Keratinocyte (primary cell): ENCODE data around the gene RANBP17. TPM values are rescaled to one million over a fixed set of nuclear protein-coding genes. Genes with fewer than 3 reads are reported as not detected.

Experiments
- DNase-seq: peaks from one replicate; pipeline ENCODE4 v3.0.0-alpha.2; 2011; ENCODE audit warnings: low read depth, missing footprints, low spot score
- FAIRE-seq: peaks from 2 replicates; lab custom pipeline; 2011; peaks lifted over from hg19 to GRCh38; lab: Jason Lieb, UNC
- H2AFZ ChIP-seq: 2 replicates; pipeline ENCODE4 v1.6.0; 2012; ENCODE audit warnings: low read length, control low read depth, inconsistent platforms; ENCODE audit not compliant: control insufficient read depth
- H3K27ac ChIP-seq: 2 replicates; pipeline ENCODE4 v1.5.1; 2011; ENCODE audit warnings: low read length; ENCODE audit not compliant: control insufficient read depth, insufficient read depth
- H3K27me3 ChIP-seq: 3 replicates; pipeline ENCODE4 v1.6.0; 2011; ENCODE audit warnings: low read length; ENCODE audit not compliant: control insufficient read depth, insufficient read depth; ENCODE audit errors: extremely low read depth
- H3K36me3 ChIP-seq, 2 experiments: 2 replicates in 1 of 2; 3 replicates in 1 of 2; pipeline ENCODE4 v1.5.1; 2011; ENCODE audit warnings: low read length in 2 of 2, mild to moderate bottlenecking in 1 of 2; ENCODE audit not compliant: control insufficient read depth in 2 of 2, insufficient read depth in 2 of 2; ENCODE audit errors: extremely low read depth in 1 of 2
- H3K4me1 ChIP-seq: 3 replicates; pipeline ENCODE4 v1.5.1; 2011; ENCODE audit warnings: low read length; ENCODE audit not compliant: control insufficient read depth, insufficient read depth; ENCODE audit errors: extremely low read depth
- H3K4me2 ChIP-seq: 3 replicates; pipeline ENCODE4 v1.6.0; 2011; ENCODE audit warnings: low read depth, low read length; ENCODE audit not compliant: control insufficient read depth, insufficient read depth; ENCODE audit errors: extremely low read depth
- H3K4me3 ChIP-seq, 3 experiments: fragments of 200-600 bp in 1 of 3; sonication (generic) in 1 of 3; 2 replicates in 2 of 3; 3 replicates in 1 of 3; pipeline ENCODE4 v1.5.1; 2011 to 2016; ENCODE audit warnings: low read length in 3 of 3, mild to moderate bottlenecking in 3 of 3, control low read depth in 2 of 3, inconsistent platforms in 1 of 3, low read depth in 1 of 3, mixed read lengths in 1 of 3, mixed run types in 1 of 3, moderate library complexity in 1 of 3; ENCODE audit not compliant: control insufficient read depth in 2 of 3, insufficient read depth in 2 of 3; ENCODE audit errors: extremely low read depth in 1 of 3
- H3K79me2 ChIP-seq: 2 replicates; pipeline ENCODE4 v1.6.0; 2012; ENCODE audit warnings: low read length; ENCODE audit not compliant: control insufficient read depth, insufficient read depth
- H3K9ac ChIP-seq: 3 replicates; pipeline ENCODE4 v1.6.0; 2011; ENCODE audit warnings: low read length; ENCODE audit not compliant: control insufficient read depth, insufficient read depth; ENCODE audit errors: extremely low read depth
- H3K9me1 ChIP-seq: 3 replicates; pipeline ENCODE4 v1.6.0; 2011; ENCODE audit warnings: low read length; ENCODE audit not compliant: control insufficient read depth, insufficient read depth; ENCODE audit errors: extremely low read depth
- H3K9me3 ChIP-seq: 2 replicates; pipeline ENCODE4 v1.5.1; 2012; ENCODE audit warnings: low read depth, low read length; ENCODE audit not compliant: control insufficient read depth
- H4K20me1 ChIP-seq: 3 replicates; pipeline ENCODE4 v1.6.0; 2011; ENCODE audit warnings: low read length; ENCODE audit not compliant: control insufficient read depth, insufficient read depth; ENCODE audit errors: extremely low read depth
- CTCF ChIP-seq, 3 experiments: IDR thresholded peaks in 1 of 3; conservative IDR thresholded peaks in 1 of 3; optimal IDR thresholded peaks in 1 of 3; 2 replicates in 2 of 3; 3 replicates in 1 of 3; pipeline versions ENCODE3 to v1.5.1; 2011; ENCODE audit warnings: low read length in 3 of 3, mild to moderate bottlenecking in 3 of 3, moderate library complexity in 2 of 3, control low read depth in 1 of 3, inconsistent platforms in 1 of 3; ENCODE audit not compliant: insufficient read depth in 2 of 3; ENCODE audit errors: extremely low read depth in 1 of 3
- EZH2 ChIP-seq: IDR thresholded peaks from one replicate; pipeline ENCODE4 v1.6.1; 2012; ENCODE audit warnings: inconsistent platforms, mild to moderate bottlenecking, low read length, moderate library complexity
- dilution Hi-C: fragments of 300-500 bp; cut with MboI; formaldehyde crosslinking; loops from one replicate; pipeline ENCODE4 v1.7.0; 2020; ENCODE audit warnings: low sequenced_read_pairs; ENCODE audit not compliant: extremely low pct_ligation_motif_present
- polyA plus RNA-seq, 5 experiments: library from polyadenylated mRNA; depleted of rRNA in 3 of 5; stranded (reverse) in 3 of 5; stranded (forward) in 1 of 5; unstranded in 1 of 5; fragments of >200 nt; gene quantifications; 1 replicate in 1 of 5; 2 replicates in 3 of 5; 3 replicates in 1 of 5; pipeline versions ENCODE4 v1.2.1 to v1.2.3, GENCODE V29; 2011 to 2012; ENCODE audit warnings: missing spikeins in 2 of 5, low read depth in 1 of 5, low replicate concordance in 1 of 5

RANBP17 gene
- polyA plus RNA-seq, 1 donor (not counting 4 experiments of a cell fraction or from before 2014, with no cell fraction given) = 0.97 TPM

GRCh38 chr5:171312129-171312974 lies 450.5 kb downstream of the RANBP17 start:
- no peak for TF ChIP-seq EZH2
- no peak for TF ChIP-seq CTCF (optimal IDR thresholded peaks at IDR 0.05 in 1 of 3, IDR thresholded peaks at IDR 0.05 in 1 of 3, conservative IDR thresholded peaks at IDR 0.05 in 1 of 3; ENCODE audit: extremely low read depth in 1 of 3, insufficient read depth in 2 of 3, low read length in 3 of 3)
- peaks cover 99% of the 10 kb centered on the region for H3K27me3 ChIP-seq
- H4K20me1 ChIP-seq = peaks cover 3% of the 10 kb centered on the region
- no peaks in the 10 kb centered on the region for H3K4me1 ChIP-seq
- H3K9ac ChIP-seq = no peak overlapping the region
- no peaks in the 10 kb centered on the region for H3K79me2 ChIP-seq
- H3K4me2 ChIP-seq = peak overlapping the region; percentile 22
- H3K36me3 ChIP-seq = no peaks in the 10 kb centered on the region
- dilution Hi-C loops = no loop called here
- no peak for DNase-seq
- no peak overlapping the region for H3K27ac ChIP-seq
- H3K9me3 ChIP-seq = no peaks in the 10 kb centered on the region
- H3K4me3 ChIP-seq = no peak overlapping the region
- no peak overlapping the region for H2AFZ ChIP-seq
- H3K9me1 ChIP-seq = no peaks in the 10 kb centered on the region
- no peak for FAIRE-seq

- no peak overlapping the region for H2AFZ ChIP-seq
- H3K36me3 ChIP-seq = no peaks in the 10 kb centered on the region
- FAIRE-seq = no peak
- TF ChIP-seq CTCF (optimal IDR thresholded peaks at IDR 0.05 in 1 of 3, IDR thresholded peaks at IDR 0.05 in 1 of 3, conservative IDR thresholded peaks at IDR 0.05 in 1 of 3; ENCODE audit: extremely low read depth in 1 of 3, insufficient read depth in 2 of 3, low read length in 3 of 3) (no peak), EZH2 (peak; percentile 45)
- no peaks in the 10 kb centered on the region for H3K4me1 ChIP-seq
- H3K4me3 ChIP-seq = no peak overlapping the region
- H3K27me3 ChIP-seq = peaks cover 99% of the 10 kb centered on the region
- peaks cover 3% of the 10 kb centered on the region for H4K20me1 ChIP-seq
- no peaks in the 10 kb centered on the region for H3K9me3 ChIP-seq
- dilution Hi-C loops = no loop called here
- no peaks in the 10 kb centered on the region for H3K9me1 ChIP-seq
- no peaks in the 10 kb centered on the region for H3K79me2 ChIP-seq
- H3K27ac ChIP-seq = no peak overlapping the region
- no peak overlapping the region for H3K4me2 ChIP-seq
- no peak for DNase-seq
- no peak overlapping the region for H3K9ac ChIP-seq
These were observed 451.8 kb downstream of the RANBP17 start for GRCh38 chr5:171313481-171314206.
